Loucy (cell line): ENCODE measurements around the gene CDC37.

Experiments used
- H2AFZ ChIP-seq: fragments of 200-600 bp; sonication (generic); 2 replicates; pipeline ENCODE4 v1.6.0; 2016; ENCODE audit warnings: antibody characterized with exemption, mild to moderate bottlenecking, low read length, moderate library complexity
- H3F3A ChIP-seq: fragments of 200-600 bp; 2 replicates; pipeline ENCODE4 v1.6.0; 2016; ENCODE audit warnings: antibody characterized with exemption, low read depth, mild to moderate bottlenecking
- H3K27me3 ChIP-seq: fragments of 200-600 bp; sonication (generic); 2 replicates; pipeline ENCODE4 v1.6.1; 2014; ENCODE audit warnings: low read length, mild to moderate bottlenecking; ENCODE audit not compliant: insufficient read depth, poor library complexity, severe bottlenecking
- H3K36me3 ChIP-seq: fragments of 200-600 bp; sonication (generic); 2 replicates; pipeline ENCODE4 v1.6.1; 2016; ENCODE audit warnings: low read length; ENCODE audit not compliant: insufficient read depth
- H3K4me1 ChIP-seq: fragments of 200-600 bp; sonication (generic); 2 replicates; pipeline ENCODE4 v1.5.1; 2014; ENCODE audit warnings: low read length, mild to moderate bottlenecking; ENCODE audit not compliant: insufficient read depth, poor library complexity, severe bottlenecking
- H3K4me2 ChIP-seq: fragments of 200-600 bp; sonication (generic); 2 replicates; pipeline ENCODE4 v1.6.0; 2014; ENCODE audit warnings: antibody characterized with exemption, low read length, low read depth, mild to moderate bottlenecking; ENCODE audit not compliant: poor library complexity, severe bottlenecking
- H3K4me3 ChIP-seq: fragments of 200-600 bp; sonication (generic); 2 replicates; pipeline ENCODE4 v1.5.1; 2014; ENCODE audit warnings: low read length, mild to moderate bottlenecking, mixed read lengths; ENCODE audit not compliant: poor library complexity, severe bottlenecking
- H3K79me2 ChIP-seq: fragments of 200-600 bp; sonication (generic); 2 replicates; pipeline ENCODE4 v1.6.1; 2014; ENCODE audit warnings: low read length; ENCODE audit not compliant: insufficient read depth
- H3K9ac ChIP-seq: fragments of 200-600 bp; sonication (generic); 2 replicates; pipeline ENCODE4 v1.6.0; 2014; ENCODE audit warnings: mild to moderate bottlenecking, low read depth, low read length, moderate library complexity; ENCODE audit not compliant: poor library complexity, severe bottlenecking
- H3K9me2 ChIP-seq: fragments of 200-600 bp; sonication (generic); replicated peaks from 2 replicates; pipeline ENCODE4 v1.6.1; 2016; ENCODE audit warnings: low read depth, low read length, mixed read lengths
- H3K9me3 ChIP-seq: fragments of 200-600 bp; sonication (generic); 2 replicates; pipeline ENCODE4 v1.6.1; 2014; ENCODE audit warnings: mild to moderate bottlenecking, antibody characterized with exemption, low read length, low read depth; ENCODE audit not compliant: insufficient read depth
- H4K20me1 ChIP-seq: fragments of 200-600 bp; sonication (generic); 2 replicates; pipeline ENCODE4 v1.6.0; 2014; ENCODE audit warnings: antibody characterized with exemption, low read length, mild to moderate bottlenecking; ENCODE audit not compliant: insufficient read depth, poor library complexity, severe bottlenecking
- CTCF ChIP-seq: fragments of 200-600 bp; sonication (generic); conservative IDR thresholded peaks from 2 replicates; pipeline ENCODE4 v1.5.1; 2014; ENCODE audit warnings: mild to moderate bottlenecking, antibody characterized with exemption, low read length
- EZH2phosphoT487 ChIP-seq: fragments of 200-600 bp; IDR thresholded peaks from 2 replicates; pipeline ENCODE4 v1.6.1; 2018; ENCODE audit warnings: antibody characterized with exemption, mild to moderate bottlenecking, moderate library complexity, borderline replicate concordance

CDC37 gene

DNA sequence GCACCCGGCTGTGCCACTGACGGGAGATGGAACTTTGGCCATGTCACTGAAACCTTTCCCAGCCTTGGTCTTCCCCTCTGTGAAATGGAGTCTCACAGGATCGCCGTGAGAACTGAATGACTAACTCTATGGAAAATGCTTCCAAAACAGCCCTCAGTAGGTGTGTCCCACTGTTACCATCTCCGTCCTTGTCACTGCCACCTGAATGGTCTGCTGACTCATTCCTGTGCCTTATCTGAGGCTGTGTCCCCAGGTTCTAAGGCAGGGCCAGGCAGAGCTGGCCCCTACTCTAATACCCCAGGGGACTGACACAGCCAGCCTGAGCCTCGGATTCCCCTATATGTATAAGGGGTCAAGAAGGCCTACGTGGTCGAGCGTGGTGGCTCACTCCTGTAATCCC is 4.5 kb downstream of the CDC37 start:
- Histone ChIP-seq H3K4me2 (no peak overlapping the region), H3K27me3 (no peaks in the 10 kb centered on the region), H3K9ac (no peak overlapping the region), H2AFZ (no peak overlapping the region), H3K4me1 (peaks cover 13% of the 10 kb centered on the region), H3K9me2 (no peaks in the 10 kb centered on the region), H3K9me3 (no peaks in the 10 kb centered on the region), H3K4me3 (no peak overlapping the region), H3F3A (no peaks in the 10 kb centered on the region), H4K20me1 (peaks cover 53% of the 10 kb centered on the region), H3K79me2 (peaks cover 68% of the 10 kb centered on the region), H3K36me3 (peaks cover 10% of the 10 kb centered on the region; the same call in 1 of the 2 replicates)
- TF ChIP-seq EZH2phosphoT487 (no peak), CTCF (no peak)

GRCh38 chr19:10395917-10396316 is 7.4 kb downstream of the CDC37 start:
- H3K79me2 ChIP-seq: peaks cover 44% of the 10 kb centered on the region
- H3F3A ChIP-seq: no peaks in the 10 kb centered on the region
- H3K4me1 ChIP-seq: peaks cover 5% of the 10 kb centered on the region
- no peaks in the 10 kb centered on the region for H3K9me3 ChIP-seq
- H3K4me3 ChIP-seq: no peak overlapping the region
- H2AFZ ChIP-seq: no peak overlapping the region
- no peak overlapping the region for H3K9ac ChIP-seq
- TF ChIP-seq CTCF: no peak
- TF ChIP-seq EZH2phosphoT487: no peak
- no peak overlapping the region for H3K4me2 ChIP-seq
- peaks cover 35% of the 10 kb centered on the region; the same call in 1 of the 2 replicates for H3K36me3 ChIP-seq
- no peaks in the 10 kb centered on the region for H3K27me3 ChIP-seq
- H4K20me1 ChIP-seq: peaks cover 31% of the 10 kb centered on the region
- no peaks in the 10 kb centered on the region for H3K9me2 ChIP-seq

- Histone ChIP-seq H3K9me3 (no peaks in the 10 kb centered on the region), H3K36me3 (peaks cover 37% of the 10 kb centered on the region; the same call in 1 of the 2 replicates), H4K20me1 (peaks cover 26% of the 10 kb centered on the region), H3K27me3 (no peaks in the 10 kb centered on the region), H3F3A (no peaks in the 10 kb centered on the region), H3K9me2 (no peaks in the 10 kb centered on the region), H3K4me3 (no peak overlapping the region), H3K9ac (no peak overlapping the region), H3K4me2 (no peak overlapping the region), H2AFZ (no peak overlapping the region), H3K4me1 (no peaks in the 10 kb centered on the region), H3K79me2 (peaks cover 39% of the 10 kb centered on the region)
- TF ChIP-seq EZH2phosphoT487 (no peak), CTCF (no peak)
Observed at GRCh38 chr19:10395436-10395835, 7.9 kb downstream of the CDC37 start.
